ENCODE data around the gene CTDSP2. TPM values are rescaled to one million over a fixed set of nuclear protein-coding genes. Genes with fewer than 3 reads are reported as not detected.

Gene CTDSP2
- polyA plus RNA-seq, 3 donors = 59.1 to 148 (median 70.2) TPM

DNA sequence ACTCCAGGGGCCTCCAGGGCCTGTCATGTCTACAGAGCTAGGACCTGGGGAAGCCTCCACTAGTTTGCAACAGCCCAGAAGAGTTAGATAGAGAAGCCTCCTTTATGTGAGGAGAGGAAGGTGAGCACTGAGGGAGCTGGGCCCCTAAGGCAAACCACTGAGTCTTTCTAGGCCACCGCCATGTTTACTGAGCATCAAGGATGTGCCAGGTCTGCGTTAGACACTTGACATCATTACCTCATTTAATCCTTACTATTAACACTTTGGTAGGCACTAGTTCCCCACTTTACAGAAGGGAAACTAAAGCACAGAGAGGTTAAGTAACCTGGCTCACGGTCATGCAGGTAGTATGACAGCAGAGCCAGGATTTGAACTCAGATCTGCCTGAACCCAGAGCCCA lies 12.9 kb downstream of the CTDSP2 start:
- Histone ChIP-seq H2AFZ (ENCODE audit: insufficient read depth, low read depth, low read length, poor library complexity, severe bottlenecking) (no peak overlapping the region), H3K79me2 (ENCODE audit: insufficient read depth, low read length) (peaks cover 100% of the 10 kb centered on the region), H3K4me2 (replicated peaks; ENCODE audit: extremely low read depth, low read length, poor library complexity, severe bottlenecking) (no peak overlapping the region), H3K9me3 (replicated peaks in 1 of 2; ENCODE audit: control insufficient read depth in 1 of 2, insufficient read depth in 1 of 2, low read length in 2 of 2) (no peaks in the 10 kb centered on the region), H3K36me3 (replicated peaks in 1 of 2; ENCODE audit: control insufficient read depth in 1 of 2, insufficient read depth in 2 of 2, low read length in 2 of 2) (peaks cover 8 to 16% of the 10 kb centered on the region in 2 donors), H3K4me3 (replicated peaks in 1 of 3; ENCODE audit: low read depth in 2 of 3, low read length in 3 of 3) (no peak overlapping the region), H3K27ac (ENCODE audit: low read depth in 1 of 2, low read length in 2 of 2) (peak overlapping the region in 1 of 2 donors; percentile 25), H3K4me1 (ENCODE audit: control insufficient read depth in 1 of 2, insufficient read depth in 2 of 2, low read length in 2 of 2) (peaks cover 81 to 89% of the 10 kb centered on the region in 2 donors), H3K9ac (ENCODE audit: insufficient read depth, low read length, poor library complexity, severe bottlenecking) (no peak overlapping the region), H4K20me1 (ENCODE audit: insufficient read depth, low read length) (peaks cover 100% of the 10 kb centered on the region), H3K27me3 (ENCODE audit: control insufficient read depth in 2 of 2, insufficient read depth in 2 of 2, low read length in 2 of 2) (no peaks in the 10 kb centered on the region)
- peak overlapping the region in 4 of 7 donors; percentile 1 to 81 (median 66) for H3K27ac Mint-ChIP-seq
- DNase-seq = no peak
- TF ChIP-seq, protein P1, sequence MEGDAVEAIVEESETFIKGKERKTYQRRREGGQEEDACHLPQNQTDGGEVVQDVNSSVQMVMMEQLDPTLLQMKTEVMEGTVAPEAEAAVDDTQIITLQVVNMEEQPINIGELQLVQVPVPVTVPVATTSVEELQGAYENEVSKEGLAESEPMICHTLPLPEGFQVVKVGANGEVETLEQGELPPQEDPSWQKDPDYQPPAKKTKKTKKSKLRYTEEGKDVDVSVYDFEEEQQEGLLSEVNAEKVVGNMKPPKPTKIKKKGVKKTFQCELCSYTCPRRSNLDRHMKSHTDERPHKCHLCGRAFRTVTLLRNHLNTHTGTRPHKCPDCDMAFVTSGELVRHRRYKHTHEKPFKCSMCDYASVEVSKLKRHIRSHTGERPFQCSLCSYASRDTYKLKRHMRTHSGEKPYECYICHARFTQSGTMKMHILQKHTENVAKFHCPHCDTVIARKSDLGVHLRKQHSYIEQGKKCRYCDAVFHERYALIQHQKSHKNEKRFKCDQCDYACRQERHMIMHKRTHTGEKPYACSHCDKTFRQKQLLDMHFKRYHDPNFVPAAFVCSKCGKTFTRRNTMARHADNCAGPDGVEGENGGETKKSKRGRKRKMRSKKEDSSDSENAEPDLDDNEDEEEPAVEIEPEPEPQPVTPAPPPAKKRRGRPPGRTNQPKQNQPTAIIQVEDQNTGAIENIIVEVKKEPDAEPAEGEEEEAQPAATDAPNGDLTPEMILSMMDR (IDR thresholded peaks at IDR 0.05) = no peak
- no peak overlapping the region for H3K4me3 Mint-ChIP-seq
- peaks cover 89% of the 10 kb centered on the region for H3K4me1 Mint-ChIP-seq
- H3K36me3 Mint-ChIP-seq = peaks cover 13 to 20% of the 10 kb centered on the region in 2 donors
- no peaks in the 10 kb centered on the region for H3K27me3 Mint-ChIP-seq (ENCODE audit: low read depth in 3 of 3)
- intact Hi-C loops (cut with micrococcal nuclease) = no loop called here
- no peaks in the 10 kb centered on the region for H3K9me3 Mint-ChIP-seq
- WGBS (ENCODE audit: insufficient coverage) = 71% methylated on average over 1 of the region's 3 CpGs

DNA sequence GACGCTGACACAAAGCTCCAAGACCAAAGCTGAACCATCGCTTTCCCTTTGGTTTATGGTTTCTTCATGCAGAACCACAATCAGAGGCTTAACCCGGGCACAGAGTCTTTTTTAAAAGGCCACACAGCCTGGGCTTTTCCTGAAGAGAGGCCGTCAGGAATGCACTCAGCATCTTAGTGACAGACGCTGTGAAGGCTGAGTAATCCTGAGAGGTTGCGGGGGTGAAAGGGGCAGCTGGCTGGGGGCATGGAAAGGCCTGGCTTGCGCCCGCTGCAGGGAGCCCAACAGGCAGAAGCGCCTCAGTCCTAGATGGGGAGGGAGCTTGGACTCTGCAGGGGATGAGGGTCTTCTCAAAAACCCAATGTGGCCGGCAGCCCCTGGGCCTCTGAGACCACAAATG lies 13.6 kb downstream of the CTDSP2 start:
- H3K36me3 Mint-ChIP-seq = peaks cover 18 to 27% of the 10 kb centered on the region in 2 donors
- no peak overlapping the region for H2AFZ ChIP-seq (ENCODE audit: insufficient read depth, low read depth, low read length, poor library complexity, severe bottlenecking)
- no peaks in the 10 kb centered on the region for H3K9me3 ChIP-seq (replicated peaks in 1 of 2; ENCODE audit: control insufficient read depth in 1 of 2, insufficient read depth in 1 of 2, low read length in 2 of 2)
- H3K27ac ChIP-seq (ENCODE audit: low read depth in 1 of 2, low read length in 2 of 2) = peak overlapping the region in 1 of 2 donors; percentile 25
- H3K4me1 ChIP-seq (ENCODE audit: control insufficient read depth in 1 of 2, insufficient read depth in 2 of 2, low read length in 2 of 2) = peaks cover 74 to 82% of the 10 kb centered on the region in 2 donors
- peaks cover 82% of the 10 kb centered on the region for H3K4me1 Mint-ChIP-seq
- peaks cover 98% of the 10 kb centered on the region for H3K79me2 ChIP-seq (ENCODE audit: insufficient read depth, low read length)
- no peak overlapping the region for H3K4me3 ChIP-seq (replicated peaks in 1 of 3; ENCODE audit: low read depth in 2 of 3, low read length in 3 of 3)
- no peak overlapping the region for H3K4me2 ChIP-seq (replicated peaks; ENCODE audit: extremely low read depth, low read length, poor library complexity, severe bottlenecking)
- no peak for DNase-seq
- no peaks in the 10 kb centered on the region for H3K27me3 Mint-ChIP-seq (ENCODE audit: low read depth in 3 of 3)
- H3K9ac ChIP-seq (ENCODE audit: insufficient read depth, low read length, poor library complexity, severe bottlenecking) = no peak overlapping the region
- H3K27ac Mint-ChIP-seq = peak overlapping the region in 4 of 7 donors; percentile 8 to 71 (median 66)
- peaks cover 14 to 23% of the 10 kb centered on the region in 2 donors for H3K36me3 ChIP-seq (replicated peaks in 1 of 2; ENCODE audit: control insufficient read depth in 1 of 2, insufficient read depth in 2 of 2, low read length in 2 of 2)
- no peaks in the 10 kb centered on the region for H3K27me3 ChIP-seq (ENCODE audit: control insufficient read depth in 2 of 2, insufficient read depth in 2 of 2, low read length in 2 of 2)
- intact Hi-C loops (cut with micrococcal nuclease) = no loop called here
- H4K20me1 ChIP-seq (ENCODE audit: insufficient read depth, low read length) = peaks cover 100% of the 10 kb centered on the region
- WGBS (ENCODE audit: insufficient coverage) = 69% methylated on average over 9 of the region's 10 CpGs
- H3K4me3 Mint-ChIP-seq = no peak overlapping the region
- no peaks in the 10 kb centered on the region for H3K9me3 Mint-ChIP-seq
- TF ChIP-seq, protein P1 (IDR thresholded peaks at IDR 0.05) = no peak
